Measurements from ENCODE around the gene STIM1. TPM values are rescaled to one million over a fixed set of nuclear protein-coding genes. Genes with fewer than 3 reads are reported as not detected.

The STIM1 gene
- total and polyA plus RNA-seq, 10 of the 15 experiments (the other 5 are each of a cell fraction or from before 2014, with no cell fraction given) = 8.6 to 57.7 (median 29.3) TPM

DNA sequence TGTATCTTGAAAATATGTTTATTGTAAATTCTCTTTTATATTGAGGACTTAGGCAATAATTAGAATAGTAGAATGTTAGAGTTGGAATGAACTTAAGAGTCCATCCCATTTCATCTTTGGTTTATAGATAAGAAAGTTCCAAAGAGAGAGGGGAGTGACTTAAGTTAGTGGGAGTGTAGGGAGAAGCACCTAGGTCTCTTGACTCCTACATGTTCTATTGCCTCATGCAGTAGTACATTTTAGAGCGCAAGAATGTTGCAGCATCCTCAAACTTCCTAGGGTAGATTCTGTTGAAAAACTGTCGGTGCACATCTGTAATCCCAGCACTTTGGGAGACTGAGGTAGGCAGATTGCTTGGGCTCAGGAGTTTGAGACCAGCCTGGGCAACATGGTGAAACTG lies 247.8 kb downstream of the STIM1 start:
- in situ Hi-C loops (cut with MboI) (no loop called here), intact Hi-C loops (cut with micrococcal nuclease; ENCODE audit: unreplicated experiment) (no loop called here)
- BruUV-seq (replicated peaks) = no TSS peak
- Histone ChIP-seq H3K36me3 (ENCODE audit: control insufficient read depth in 2 of 2, insufficient read depth in 2 of 2, low read length in 1 of 2) (peaks cover 0 to 12% of the 10 kb centered on the region in 2 experiments; a peak in 3 of 4 replicates), H3K4me3 (no peak overlapping the region), H3K27ac (ENCODE audit: control insufficient read depth, insufficient read depth) (no peak overlapping the region), H4K20me1 (ENCODE audit: control insufficient read depth, insufficient read depth) (no peaks in the 10 kb centered on the region), H3K4me1 (ENCODE audit: control insufficient read depth, insufficient read depth, low read length) (no peaks in the 10 kb centered on the region), H2AFZ (ENCODE audit: control insufficient read depth, low read depth, low read length) (no peak overlapping the region), H3K27me3 (replicated peaks in 1 of 2; ENCODE audit: control insufficient read depth in 2 of 2, insufficient read depth in 2 of 2, low read length in 1 of 2) (no peaks in the 10 kb centered on the region), H3K9ac (ENCODE audit: control insufficient read depth, insufficient read depth, low read length) (no peak overlapping the region), H3K9me3 (replicated peaks; ENCODE audit: control insufficient read depth, insufficient read depth, low read length) (no peaks in the 10 kb centered on the region), H3K4me2 (ENCODE audit: control insufficient read depth, insufficient read depth) (no peak overlapping the region), H3K79me2 (ENCODE audit: control insufficient read depth, insufficient read depth, low read length) (peaks cover 31% of the 10 kb centered on the region)
- no peak for FAIRE-seq
- SMC1A ChIA-PET (ENCODE audit: uncharacterized antibody, unreplicated experiment) = interaction anchor here (0.6 to 0.7 kb wide), 2 partner anchors 21 to 288 kb away, joined by 3 read pairs; no protein-coding TSS in a partner anchor
- ATAC-seq = no peak
- TF ChIP-seq STAT1 (conservative IDR thresholded peaks at IDR 0.05) (no peak), KLF5 (IDR thresholded peaks at IDR 0.05; ENCODE audit: partially characterized antibody) (no peak), CBX3 (IDR thresholded peaks at IDR 0.05; ENCODE audit: borderline replicate concordance, low read depth) (no peak), BRCA1 (IDR thresholded peaks at IDR 0.05; ENCODE audit: low read depth, low read length) (no peak), ESRRA (IDR thresholded peaks at IDR 0.05; ENCODE audit: low read length) (no peak), TCF12 (IDR thresholded peaks at IDR 0.05; ENCODE audit: low read depth, low read length) (no peak)
- TF ChIP-seq, protein P1, sequence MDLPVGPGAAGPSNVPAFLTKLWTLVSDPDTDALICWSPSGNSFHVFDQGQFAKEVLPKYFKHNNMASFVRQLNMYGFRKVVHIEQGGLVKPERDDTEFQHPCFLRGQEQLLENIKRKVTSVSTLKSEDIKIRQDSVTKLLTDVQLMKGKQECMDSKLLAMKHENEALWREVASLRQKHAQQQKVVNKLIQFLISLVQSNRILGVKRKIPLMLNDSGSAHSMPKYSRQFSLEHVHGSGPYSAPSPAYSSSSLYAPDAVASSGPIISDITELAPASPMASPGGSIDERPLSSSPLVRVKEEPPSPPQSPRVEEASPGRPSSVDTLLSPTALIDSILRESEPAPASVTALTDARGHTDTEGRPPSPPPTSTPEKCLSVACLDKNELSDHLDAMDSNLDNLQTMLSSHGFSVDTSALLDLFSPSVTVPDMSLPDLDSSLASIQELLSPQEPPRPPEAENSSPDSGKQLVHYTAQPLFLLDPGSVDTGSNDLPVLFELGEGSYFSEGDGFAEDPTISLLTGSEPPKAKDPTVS (IDR thresholded peaks at IDR 0.05; ENCODE audit: low read depth, low read length) = no peak
- TF ChIP-seq, protein P2, sequence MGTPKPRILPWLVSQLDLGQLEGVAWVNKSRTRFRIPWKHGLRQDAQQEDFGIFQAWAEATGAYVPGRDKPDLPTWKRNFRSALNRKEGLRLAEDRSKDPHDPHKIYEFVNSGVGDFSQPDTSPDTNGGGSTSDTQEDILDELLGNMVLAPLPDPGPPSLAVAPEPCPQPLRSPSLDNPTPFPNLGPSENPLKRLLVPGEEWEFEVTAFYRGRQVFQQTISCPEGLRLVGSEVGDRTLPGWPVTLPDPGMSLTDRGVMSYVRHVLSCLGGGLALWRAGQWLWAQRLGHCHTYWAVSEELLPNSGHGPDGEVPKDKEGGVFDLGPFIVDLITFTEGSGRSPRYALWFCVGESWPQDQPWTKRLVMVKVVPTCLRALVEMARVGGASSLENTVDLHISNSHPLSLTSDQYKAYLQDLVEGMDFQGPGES (IDR thresholded peaks at IDR 0.05) = no peak
- no peak for DNase-seq (ENCODE audit: low read depth, low spot score)
- WGBS (ENCODE audit: insufficient coverage, insufficient replicate concordance, low lambda C conversion rate, missing lambda C conversion rate) = 95% methylated on average over 2 of the region's 2 CpGs
- POLR2A ChIA-PET = no interaction called here
- RAD21 ChIA-PET (ENCODE audit: unreplicated experiment) = no interaction called here
- CTCF ChIA-PET = no interaction called here

All from GM12878 (cell line).